ENCODE data around the gene PDCD4. TPM values are rescaled to one million over a fixed set of nuclear protein-coding genes. Genes with fewer than 3 reads are reported as not detected.

PDCD4 gene
- polyA plus RNA-seq, 1 of the 3 experiments (the other 2 are of a cell fraction): 23.3 TPM

- Histone ChIP-seq H3K4me2 (no peak overlapping the region), H3K27me3 (ENCODE audit: insufficient read depth) (no peaks in the 10 kb centered on the region), H3K9me3 (no peaks in the 10 kb centered on the region), H3K36me3 (replicated peaks in 1 of 2; ENCODE audit: control insufficient read depth in 1 of 2, insufficient read depth in 2 of 2, low read length in 1 of 2) (no peaks in the 10 kb centered on the region), H3K4me1 (ENCODE audit: control insufficient read depth in 1 of 2, insufficient read depth in 2 of 2, low read depth in 1 of 2, low read length in 1 of 2) (peaks cover 0 to 25% of the 10 kb centered on the region in 2 experiments; a peak in 2 of 4 replicates), H3K4me3 (ENCODE audit: low read depth in 2 of 2, low read length in 1 of 2) (no peak overlapping the region), H3K27ac (ENCODE audit: low read depth in 2 of 2, low read length in 1 of 2) (no peak overlapping the region; a peak in 1 of 4 replicates), H3K79me2 (ENCODE audit: insufficient read depth) (no peaks in the 10 kb centered on the region), H4K20me1 (ENCODE audit: insufficient read depth) (no peaks in the 10 kb centered on the region), H3K9ac (no peak overlapping the region), H2AFZ (ENCODE audit: low read depth) (no peak overlapping the region), H3F3A (replicated peaks; ENCODE audit: insufficient read depth) (no peaks in the 10 kb centered on the region), H3K9me2 (no peaks in the 10 kb centered on the region)
- no peak for DNase-seq
- TF ChIP-seq GABPA (IDR thresholded peaks at IDR 0.05; ENCODE audit: low read depth) (no peak), TEAD4 (IDR thresholded peaks at IDR 0.05; ENCODE audit: borderline replicate concordance, insufficient read depth) (no peak), USF2 (IDR thresholded peaks at IDR 0.05; ENCODE audit: borderline replicate concordance, low read depth, low read length) (no peak), REST (IDR thresholded peaks at IDR 0.05; ENCODE audit: low read depth, low read length) (no peak)
- TF ChIP-seq, protein P1, sequence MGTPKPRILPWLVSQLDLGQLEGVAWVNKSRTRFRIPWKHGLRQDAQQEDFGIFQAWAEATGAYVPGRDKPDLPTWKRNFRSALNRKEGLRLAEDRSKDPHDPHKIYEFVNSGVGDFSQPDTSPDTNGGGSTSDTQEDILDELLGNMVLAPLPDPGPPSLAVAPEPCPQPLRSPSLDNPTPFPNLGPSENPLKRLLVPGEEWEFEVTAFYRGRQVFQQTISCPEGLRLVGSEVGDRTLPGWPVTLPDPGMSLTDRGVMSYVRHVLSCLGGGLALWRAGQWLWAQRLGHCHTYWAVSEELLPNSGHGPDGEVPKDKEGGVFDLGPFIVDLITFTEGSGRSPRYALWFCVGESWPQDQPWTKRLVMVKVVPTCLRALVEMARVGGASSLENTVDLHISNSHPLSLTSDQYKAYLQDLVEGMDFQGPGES (IDR thresholded peaks at IDR 0.05; ENCODE audit: low read depth, low read length): no peak
- TF ChIP-seq, protein P2, sequence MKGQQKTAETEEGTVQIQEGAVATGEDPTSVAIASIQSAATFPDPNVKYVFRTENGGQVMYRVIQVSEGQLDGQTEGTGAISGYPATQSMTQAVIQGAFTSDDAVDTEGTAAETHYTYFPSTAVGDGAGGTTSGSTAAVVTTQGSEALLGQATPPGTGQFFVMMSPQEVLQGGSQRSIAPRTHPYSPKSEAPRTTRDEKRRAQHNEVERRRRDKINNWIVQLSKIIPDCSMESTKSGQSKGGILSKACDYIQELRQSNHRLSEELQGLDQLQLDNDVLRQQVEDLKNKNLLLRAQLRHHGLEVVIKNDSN (IDR thresholded peaks at IDR 0.05; ENCODE audit: borderline replicate concordance, low read depth): no peak
- ChIA-PET POLR2A (no interaction called here), CTCF (interaction anchor here (1.3 kb wide), 1 partner anchor 118 kb away, joined by 4 read pairs; no protein-coding TSS in a partner anchor)
- WGBS (ENCODE audit: low lambda C conversion rate): 84% methylated on average over 6 of the region's 6 CpGs
These were observed 7.0 kb upstream of the PDCD4 start for GRCh38 chr10:110864662-110865140.

DNA sequence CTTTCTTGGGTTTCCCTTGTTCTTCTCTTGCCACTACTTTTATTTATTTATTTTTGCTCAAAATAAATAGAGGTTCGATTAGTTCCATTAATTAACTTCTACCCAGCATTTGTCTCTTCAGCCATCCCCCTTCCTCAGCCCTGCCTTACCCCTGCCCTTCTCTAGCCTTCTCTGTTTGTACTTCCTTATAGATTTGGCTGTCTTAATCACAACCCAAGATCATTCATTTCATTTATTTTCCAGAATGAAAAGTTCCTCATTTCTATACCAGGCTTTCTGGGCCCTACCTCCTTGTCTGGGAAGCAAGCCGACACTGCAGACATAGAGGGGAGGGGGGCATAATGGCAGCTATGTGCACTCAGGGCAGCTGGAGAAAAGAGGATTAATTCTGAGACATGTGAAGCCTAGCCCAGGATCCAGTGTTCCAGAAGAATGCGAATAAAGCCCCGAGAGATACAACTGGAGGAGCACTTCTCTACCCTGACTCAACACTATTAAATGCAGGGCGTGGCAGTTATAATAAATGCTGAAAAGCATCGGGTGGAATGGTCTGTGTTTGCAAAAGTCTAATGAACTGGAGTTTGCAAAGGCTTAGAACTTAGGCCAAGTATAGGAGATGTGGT lies 6.4 kb upstream of the PDCD4 start:
- Histone ChIP-seq H3K9me3 (no peaks in the 10 kb centered on the region), H3K4me1 (ENCODE audit: control insufficient read depth in 1 of 2, insufficient read depth in 2 of 2, low read depth in 1 of 2, low read length in 1 of 2) (peaks cover 0 to 21% of the 10 kb centered on the region in 2 experiments; a peak in 2 of 4 replicates), H3K27ac (ENCODE audit: low read depth in 2 of 2, low read length in 1 of 2) (peak overlapping the region in 1 of 2 experiments; percentile 53; a peak in 2 of 4 replicates), H3K79me2 (ENCODE audit: insufficient read depth) (no peaks in the 10 kb centered on the region), H2AFZ (ENCODE audit: low read depth) (no peak overlapping the region), H3F3A (replicated peaks; ENCODE audit: insufficient read depth) (no peaks in the 10 kb centered on the region), H3K27me3 (ENCODE audit: insufficient read depth) (no peaks in the 10 kb centered on the region), H3K4me2 (no peak overlapping the region), H3K4me3 (ENCODE audit: low read depth in 2 of 2, low read length in 1 of 2) (no peak overlapping the region), H3K9me2 (no peaks in the 10 kb centered on the region), H3K9ac (no peak overlapping the region), H3K36me3 (replicated peaks in 1 of 2; ENCODE audit: control insufficient read depth in 1 of 2, insufficient read depth in 2 of 2, low read length in 1 of 2) (no peaks in the 10 kb centered on the region), H4K20me1 (ENCODE audit: insufficient read depth) (no peaks in the 10 kb centered on the region)
- WGBS (ENCODE audit: low lambda C conversion rate): 72% methylated on average over 6 of the region's 6 CpGs
- CTCF ChIA-PET: interaction anchor here (1.3 kb wide), 1 partner anchor 119 kb away, joined by 4 read pairs; no protein-coding TSS in a partner anchor
- POLR2A ChIA-PET: no interaction called here
- no peak for DNase-seq
- TF ChIP-seq PBX3 (IDR thresholded peaks at IDR 0.05) (no peak), NFIC (IDR thresholded peaks at IDR 0.05; ENCODE audit: borderline replicate concordance) (no peak), EZH2phosphoT487 (IDR thresholded peaks at IDR 0.05; ENCODE audit: borderline replicate concordance, low read depth) (no peak), POLR2AphosphoS5 (IDR thresholded peaks at IDR 0.05; ENCODE audit: low read depth, low read length) (no peak), ELF1 (IDR thresholded peaks at IDR 0.05) (no peak), SMC3 (IDR thresholded peaks at IDR 0.05; ENCODE audit: low read depth, low read length) (no peak), MEF2A (IDR thresholded peaks at IDR 0.05; ENCODE audit: borderline replicate concordance, low read depth) (no peak), TAF1 (IDR thresholded peaks at IDR 0.05; ENCODE audit: borderline replicate concordance, low read depth, low read length) (no peak), NRF1 (IDR thresholded peaks at IDR 0.05; ENCODE audit: low read depth, low read length) (no peak), JUND (IDR thresholded peaks at IDR 0.05) (no peak), TEAD4 (IDR thresholded peaks at IDR 0.05; ENCODE audit: borderline replicate concordance, insufficient read depth) (no peak)
- TF ChIP-seq, protein P2 (IDR thresholded peaks at IDR 0.05; ENCODE audit: borderline replicate concordance, low read depth): no peak
- TF ChIP-seq, protein P3, sequence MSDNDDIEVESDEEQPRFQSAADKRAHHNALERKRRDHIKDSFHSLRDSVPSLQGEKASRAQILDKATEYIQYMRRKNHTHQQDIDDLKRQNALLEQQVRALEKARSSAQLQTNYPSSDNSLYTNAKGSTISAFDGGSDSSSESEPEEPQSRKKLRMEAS (IDR thresholded peaks at IDR 0.05; ENCODE audit: low read depth): no peak

All from SK-N-SH (cell line).